SH-SY5Y (cell line): Measurements from ENCODE around the gene AGTRAP.

Source experiments
- GATA2 ChIP-seq: IDR thresholded peaks from 2 replicates; pipeline ENCODE4 v1.6.1; 2011; ENCODE audit warnings: mild to moderate bottlenecking, low read depth, low read length
- GATA3 ChIP-seq: IDR thresholded peaks from 2 replicates; pipeline ENCODE4 v1.6.1; 2011; ENCODE audit warnings: low read depth, mild to moderate bottlenecking, low read length, moderate library complexity

- TF ChIP-seq GATA2 = no peak
- no peak for TF ChIP-seq GATA3
These were observed 15.4 kb upstream of the AGTRAP start for GRCh38 chr1:11720525-11720924.
